ENCODE results near the gene ULK4.
"Not testable (repeated sequence)": the region's sequence is repeated elsewhere in the genome, so short reads cannot be mapped to it uniquely, and the experiment has no call there.

Gene ULK4

GRCh38 chr3:41580274-41580959 lies 381.5 kb downstream of the ULK4 start:
- no peaks in the 10 kb centered on the region for H3K4me1 Mint-ChIP-seq

GRCh38 chr3:41579861-41580260 lies 382.0 kb downstream of the ULK4 start:
- no peak overlapping the region for H3K27ac Mint-ChIP-seq
- H3K4me1 Mint-ChIP-seq: no peaks in the 10 kb centered on the region
- H3K36me3 Mint-ChIP-seq: peaks cover 12% of the 10 kb centered on the region
- no peaks in the 10 kb centered on the region for H3K9me3 Mint-ChIP-seq
- H3K27me3 Mint-ChIP-seq: no peaks in the 10 kb centered on the region
- H3K4me3 Mint-ChIP-seq: no peak overlapping the region

More at GRCh38 chr3:41580274-41580959, 381.5 kb downstream of the ULK4 start:
- peaks cover 4% of the 10 kb centered on the region for H3K9me3 Mint-ChIP-seq
- no peaks in the 10 kb centered on the region for H3K27me3 Mint-ChIP-seq
- H3K4me3 Mint-ChIP-seq: no peak overlapping the region
- peaks cover 12% of the 10 kb centered on the region for H3K36me3 Mint-ChIP-seq
- no peak overlapping the region for H3K27ac Mint-ChIP-seq

GRCh38 chr3:41578798-41579197 lies 383.1 kb downstream of the ULK4 start:
- Mint-ChIP-seq H3K4me3 (no peak overlapping the region), H3K4me1 (no peaks in the 10 kb centered on the region), H3K27me3 (no peaks in the 10 kb centered on the region), H3K9me3 (no peaks in the 10 kb centered on the region), H3K36me3 (peaks cover 6% of the 10 kb centered on the region), H3K27ac (no peak overlapping the region)

DNA sequence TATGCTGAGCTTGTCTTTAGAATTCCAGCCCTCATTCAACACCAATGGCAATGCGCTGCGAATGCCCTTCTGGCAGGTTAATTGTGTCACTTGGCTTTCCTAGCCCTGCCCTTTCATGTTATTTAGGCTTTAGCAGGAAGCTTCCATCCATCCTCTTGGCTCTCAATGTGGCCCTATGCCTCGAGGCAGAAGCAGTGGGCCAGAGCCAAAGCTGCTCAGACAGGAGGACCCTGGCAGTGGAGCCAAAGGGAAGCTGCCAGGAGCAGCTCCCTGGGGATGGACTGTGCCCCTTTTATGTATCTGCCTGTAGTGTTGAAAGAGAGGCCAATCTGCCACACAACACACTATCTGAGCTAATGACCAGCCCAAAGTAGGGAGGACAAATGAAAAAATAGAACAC lies 386.2 kb downstream of the ULK4 start:
- Mint-ChIP-seq H3K27ac (no peak overlapping the region), H3K9me3 (no peaks in the 10 kb centered on the region), H3K4me3 (no peak overlapping the region), H3K36me3 (no peaks in the 10 kb centered on the region), H3K27me3 (no peaks in the 10 kb centered on the region), H3K4me1 (no peaks in the 10 kb centered on the region)

DNA sequence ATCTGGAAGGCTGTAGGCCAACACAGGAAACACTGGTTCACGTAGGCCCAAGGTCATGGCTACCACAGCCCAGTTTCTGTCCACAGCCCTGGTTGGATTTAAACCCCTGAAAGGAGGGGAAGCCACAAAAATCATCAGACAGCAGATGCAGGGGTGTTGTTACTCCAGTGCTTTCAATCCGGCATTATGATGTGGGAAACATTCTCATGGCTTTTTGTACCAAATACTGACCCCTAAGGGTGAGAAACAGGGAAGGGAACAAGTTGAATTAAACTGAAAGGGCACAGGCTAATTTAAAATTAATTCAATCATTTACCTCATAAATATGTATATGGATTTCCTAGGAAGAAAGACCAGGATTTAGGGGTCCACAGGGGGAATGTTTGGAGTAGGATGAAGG lies 387.0 kb downstream of the ULK4 start:
- no peak overlapping the region for H3K27ac Mint-ChIP-seq
- H3K36me3 Mint-ChIP-seq: no peaks in the 10 kb centered on the region
- no peak overlapping the region for H3K4me3 Mint-ChIP-seq
- H3K27me3 Mint-ChIP-seq: no peaks in the 10 kb centered on the region
- H3K9me3 Mint-ChIP-seq: no peaks in the 10 kb centered on the region
- H3K4me1 Mint-ChIP-seq: no peaks in the 10 kb centered on the region

GRCh38 chr3:41573591-41573990 lies 388.3 kb downstream of the ULK4 start:
- no peak overlapping the region for H3K27ac Mint-ChIP-seq
- H3K4me1 Mint-ChIP-seq: no peaks in the 10 kb centered on the region
- H3K36me3 Mint-ChIP-seq: no peaks in the 10 kb centered on the region
- no peaks in the 10 kb centered on the region for H3K9me3 Mint-ChIP-seq
- no peaks in the 10 kb centered on the region for H3K27me3 Mint-ChIP-seq
- H3K4me3 Mint-ChIP-seq: no peak overlapping the region

DNA sequence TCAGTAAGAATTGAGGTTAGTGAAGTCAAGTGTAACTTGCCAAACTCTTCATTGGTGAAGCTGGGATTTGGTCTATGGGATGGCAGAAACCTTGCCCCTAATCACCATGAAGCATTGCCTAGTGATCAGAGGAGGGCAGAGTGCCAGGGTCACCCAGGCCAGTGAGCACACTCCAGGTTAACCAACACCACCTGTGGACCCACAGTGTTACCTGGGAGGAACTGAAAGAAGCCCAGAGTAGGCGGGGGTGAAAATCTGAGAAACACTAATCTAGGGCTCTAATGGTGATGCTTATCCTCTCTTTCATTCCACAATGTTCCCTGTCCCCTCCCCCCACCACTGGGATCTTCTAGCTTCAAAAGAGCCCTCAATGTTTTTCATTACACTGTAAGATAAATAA lies 389.8 kb downstream of the ULK4 start:
- Mint-ChIP-seq H3K36me3 (peaks cover 4% of the 10 kb centered on the region), H3K27ac (no peak overlapping the region), H3K4me1 (no peaks in the 10 kb centered on the region), H3K9me3 (no peaks in the 10 kb centered on the region), H3K27me3 (no peaks in the 10 kb centered on the region), H3K4me3 (no peak overlapping the region)

DNA sequence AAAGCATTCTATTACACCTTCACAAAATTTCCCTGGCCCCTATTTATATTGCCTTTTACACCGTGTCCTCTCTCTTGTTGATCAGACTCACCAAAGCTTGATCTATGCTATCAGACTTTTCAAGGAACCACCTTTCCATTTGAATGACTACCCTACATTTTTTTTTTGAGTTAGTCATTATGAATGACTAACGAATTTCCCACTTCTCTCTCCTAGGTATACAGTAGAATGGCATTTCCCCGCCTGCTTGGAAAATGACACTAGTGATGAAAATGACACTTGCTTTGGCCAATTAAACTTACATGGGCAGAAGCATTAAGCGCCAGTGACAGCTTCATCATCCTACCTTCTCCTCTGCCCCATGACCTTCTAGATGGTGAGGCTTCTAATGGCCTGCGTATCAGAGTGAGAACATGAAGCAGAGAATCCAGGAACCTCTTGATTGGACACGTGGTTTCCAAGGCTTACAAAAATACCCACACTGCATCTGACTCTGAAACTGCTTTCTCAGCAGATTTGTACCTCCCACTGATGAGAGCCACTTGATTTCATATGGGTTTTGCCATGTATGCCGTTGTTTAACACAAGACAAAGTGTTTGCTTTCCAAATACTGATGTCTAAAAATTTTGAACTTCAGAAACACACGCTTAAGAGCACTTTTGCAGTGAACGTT lies 392.1 kb downstream of the ULK4 start:
- Mint-ChIP-seq H3K27ac (no peak overlapping the region), H3K27me3 (no peaks in the 10 kb centered on the region), H3K4me1 (no peaks in the 10 kb centered on the region), H3K9me3 (no peaks in the 10 kb centered on the region), H3K36me3 (peaks cover 14% of the 10 kb centered on the region), H3K4me3 (no peak overlapping the region)

DNA sequence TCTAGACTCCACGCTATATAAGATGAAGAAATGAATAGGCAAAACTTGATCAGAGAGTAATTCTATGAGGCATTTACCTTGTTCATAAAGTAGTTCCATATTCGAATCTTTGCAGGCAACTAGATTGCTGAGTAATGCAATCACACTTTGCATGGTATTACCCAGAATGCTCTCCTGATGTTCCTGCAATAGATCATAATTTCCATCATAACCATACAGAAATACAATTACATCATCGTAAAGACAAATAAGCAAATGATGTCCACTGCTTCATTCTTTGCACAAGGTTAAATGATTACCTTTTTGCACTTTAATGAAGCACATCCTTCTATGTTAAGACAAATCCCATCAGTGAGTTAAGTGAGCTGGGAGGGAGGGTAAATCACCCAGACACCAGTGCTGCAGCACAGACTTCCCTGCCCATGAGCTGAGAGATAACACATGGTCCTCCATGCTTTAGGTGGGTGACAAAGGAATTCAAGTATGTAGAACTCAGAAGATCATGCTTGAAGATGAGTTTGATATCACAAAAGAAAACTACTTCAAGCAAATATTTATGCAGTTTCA lies 395.9 kb downstream of the ULK4 start:
- H3K27me3 Mint-ChIP-seq: no peaks in the 10 kb centered on the region
- H3K4me3 Mint-ChIP-seq: no peak overlapping the region
- no peak overlapping the region for H3K27ac Mint-ChIP-seq
- H3K9me3 Mint-ChIP-seq: peaks cover 12% of the 10 kb centered on the region
- H3K4me1 Mint-ChIP-seq: no peaks in the 10 kb centered on the region
- H3K36me3 Mint-ChIP-seq: peaks cover 23% of the 10 kb centered on the region

GRCh38 chr3:41565003-41565402 lies 396.9 kb downstream of the ULK4 start:
- no peaks in the 10 kb centered on the region for H3K27me3 Mint-ChIP-seq
- no peak overlapping the region for H3K4me3 Mint-ChIP-seq
- H3K36me3 Mint-ChIP-seq: peaks cover 23% of the 10 kb centered on the region
- H3K4me1 Mint-ChIP-seq: no peaks in the 10 kb centered on the region
- H3K9me3 Mint-ChIP-seq: peaks cover 12% of the 10 kb centered on the region
- no peak overlapping the region for H3K27ac Mint-ChIP-seq

DNA sequence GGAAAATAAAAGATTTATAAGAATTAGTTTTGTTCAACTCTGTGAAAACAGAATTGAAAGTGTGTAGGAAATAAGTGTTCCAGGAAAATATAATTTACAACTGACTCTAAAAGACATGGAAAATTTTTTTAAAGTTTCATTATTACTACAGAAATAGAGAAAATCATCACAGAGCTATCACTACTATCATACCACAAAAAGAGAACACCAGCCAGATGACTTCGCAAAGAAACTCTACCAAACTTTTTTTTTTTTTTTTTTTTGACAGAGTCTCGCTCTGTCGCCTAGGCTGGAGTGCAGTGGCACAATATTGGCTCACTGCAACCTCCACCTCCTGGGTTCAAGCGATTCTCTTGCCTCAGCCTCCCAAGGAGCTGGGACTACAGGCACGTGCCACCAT lies 405.7 kb downstream of the ULK4 start:
- not testable (repeated sequence) for H3K27me3 Mint-ChIP-seq, H3K4me3 Mint-ChIP-seq, H3K4me1 Mint-ChIP-seq, H3K27ac Mint-ChIP-seq
- Mint-ChIP-seq H3K9me3 (peaks cover 12% of the 10 kb centered on the region), H3K36me3 (peaks cover 16% of the 10 kb centered on the region)

DNA sequence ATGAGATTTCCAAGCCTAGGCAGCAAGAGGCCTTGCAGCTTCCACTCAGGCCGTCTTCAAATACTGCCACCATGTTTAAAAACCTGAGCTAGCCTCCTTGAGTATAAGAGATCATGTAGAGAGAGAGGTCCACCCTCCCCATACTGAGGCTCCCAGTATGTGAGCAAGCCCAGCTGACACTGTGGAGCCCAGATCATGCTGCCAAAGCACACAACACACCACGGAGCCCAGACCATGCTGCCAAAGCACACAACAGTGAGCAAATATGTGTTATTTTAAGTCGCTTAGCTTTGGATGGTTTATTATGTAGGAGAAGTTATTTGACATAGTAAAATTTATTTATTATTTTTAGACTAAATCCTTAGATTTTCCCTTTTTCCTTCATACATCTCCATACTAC lies 428.9 kb downstream of the ULK4 start:
- Mint-ChIP-seq H3K4me3 (no peak overlapping the region), H3K27ac (no peak overlapping the region), H3K4me1 (no peaks in the 10 kb centered on the region), H3K36me3 (peaks cover 3% of the 10 kb centered on the region), H3K9me3 (no peaks in the 10 kb centered on the region), H3K27me3 (no peaks in the 10 kb centered on the region)

- Mint-ChIP-seq H3K27ac (no peak overlapping the region), H3K4me3 (no peak overlapping the region), H3K4me1 (no peaks in the 10 kb centered on the region), H3K36me3 (peaks cover 4% of the 10 kb centered on the region), H3K27me3 (no peaks in the 10 kb centered on the region), H3K9me3 (no peaks in the 10 kb centered on the region)
Observed at GRCh38 chr3:41526995-41527573, 434.8 kb downstream of the ULK4 start.

DNA sequence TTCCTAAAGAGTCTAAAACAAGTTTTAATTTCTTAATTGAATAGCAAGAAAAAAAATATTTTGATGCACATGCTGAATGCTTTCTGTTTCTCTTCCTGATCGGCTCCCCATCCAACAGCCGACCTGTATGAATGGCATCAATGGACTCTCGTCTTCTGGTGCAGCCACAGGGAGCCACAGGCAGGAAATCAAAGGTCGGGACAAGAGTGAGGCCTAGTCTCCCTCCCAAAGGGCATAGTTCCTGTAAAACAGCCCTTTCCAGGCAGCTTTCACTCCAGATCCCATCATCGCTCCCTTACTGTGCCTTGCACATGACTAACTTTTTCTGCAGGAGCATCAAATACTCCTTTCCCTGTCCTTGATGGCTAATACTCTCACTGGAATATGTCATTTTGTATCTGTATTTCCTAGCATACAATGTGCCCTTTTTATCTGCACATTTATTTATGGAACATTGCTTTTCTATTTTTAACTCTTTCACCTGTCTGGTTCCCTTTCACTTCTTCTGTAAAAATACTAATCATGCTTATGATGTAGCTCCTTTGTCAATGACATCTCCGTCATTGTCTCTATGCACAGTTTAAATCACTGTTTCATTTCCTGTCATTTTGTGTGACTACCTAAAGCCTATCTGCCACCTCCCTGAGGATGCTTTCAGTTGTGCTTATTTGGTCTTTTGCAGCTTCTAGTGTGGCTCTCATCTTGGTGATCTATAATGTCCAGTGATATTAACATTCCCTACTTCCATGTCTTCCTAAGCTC lies 436.4 kb downstream of the ULK4 start:
- H3K4me3 Mint-ChIP-seq: no peak overlapping the region
- no peak overlapping the region for H3K27ac Mint-ChIP-seq
- no peaks in the 10 kb centered on the region for H3K9me3 Mint-ChIP-seq
- H3K4me1 Mint-ChIP-seq: no peaks in the 10 kb centered on the region
- H3K27me3 Mint-ChIP-seq: no peaks in the 10 kb centered on the region
- peaks cover 4% of the 10 kb centered on the region for H3K36me3 Mint-ChIP-seq

- H3K36me3 Mint-ChIP-seq: peaks cover 3% of the 10 kb centered on the region
- H3K27me3 Mint-ChIP-seq: no peaks in the 10 kb centered on the region
Observed at GRCh38 chr3:41523897-41524296, 438.0 kb downstream of the ULK4 start.

More at GRCh38 chr3:41523897-41524296, 438.0 kb downstream of the ULK4 start:
- Mint-ChIP-seq H3K27ac (no peak overlapping the region), H3K9me3 (no peaks in the 10 kb centered on the region), H3K4me3 (no peak overlapping the region), H3K4me1 (no peaks in the 10 kb centered on the region)
